HepG2 (cell line): ENCODE data around the gene M1AP.

ENCODE experiments used
- CBFB ChIP-seq: sonication (generic); formaldehyde crosslinking; IDR thresholded peaks from 2 replicates; pipeline ENCODE4 v1.4.0; 2020; ENCODE audit warnings: missing genetic modification reagents
- CBX2 ChIP-seq, 2 experiments: fragments of 200-600 bp in 1 of 2; sonication (generic); formaldehyde crosslinking in 1 of 2; IDR thresholded peaks; 2 replicates each; pipeline versions ENCODE4 v1.7.0 to v1.8.1; 2018 to 2022; ENCODE audit warnings: low read depth in 2 of 2, low read length in 1 of 2, mild to moderate bottlenecking in 1 of 2, missing genetic modification reagents in 1 of 2
- CHD2 ChIP-seq: IDR thresholded peaks from 2 replicates; pipeline ENCODE4 v1.6.1; 2011; ENCODE audit warnings: low read depth, low read length, improper control_type of control experiment
- FOSL2 ChIP-seq: sonication (generic); formaldehyde crosslinking; IDR thresholded peaks from 2 replicates; pipeline ENCODE4 v1.4.0; 2020; ENCODE audit warnings: missing genetic modification reagents
- HDAC6 ChIP-seq: fragments of 200-600 bp; sonication (generic); IDR thresholded peaks from 2 replicates; pipeline ENCODE4 v1.7.0; 2017; ENCODE audit warnings: mild to moderate bottlenecking, antibody characterized with exemption, low read length, low read depth
- KDM1A ChIP-seq: IDR thresholded peaks from 2 replicates; pipeline ENCODE4 v1.6.1; 2016; ENCODE audit warnings: missing compliant biosample characterization
- POLR2A ChIP-seq, 2 experiments: IDR thresholded peaks; 2 replicates each; pipeline ENCODE4 v1.6.1; 2011; ENCODE audit warnings: low read depth in 2 of 2, low read length in 2 of 2, mild to moderate bottlenecking in 1 of 2, moderate library complexity in 1 of 2; ENCODE audit not compliant: insufficient read depth in 1 of 2
- POLR2AphosphoS5 ChIP-seq: IDR thresholded peaks from 2 replicates; pipeline ENCODE4 v1.6.1; 2012; ENCODE audit warnings: low read depth, low read length
- SP2 ChIP-seq: sonication (generic); formaldehyde crosslinking; IDR thresholded peaks from 2 replicates; pipeline ENCODE4 v1.5.1; 2020; ENCODE audit warnings: mild to moderate bottlenecking, missing genetic modification reagents
- ZNF256 ChIP-seq: sonication (generic); formaldehyde crosslinking; conservative IDR thresholded peaks from 2 replicates; pipeline ENCODE4 v1.4.0; 2020; ENCODE audit warnings: missing genetic modification reagents
- ZSCAN22 ChIP-seq: sonication (generic); formaldehyde crosslinking; IDR thresholded peaks from 2 replicates; pipeline ENCODE4 v1.4.0; 2020; ENCODE audit warnings: mild to moderate bottlenecking, missing genetic modification reagents
- TF ChIP-seq, protein P1 (sequence below): sonication (generic); formaldehyde crosslinking; IDR thresholded peaks from 2 replicates; pipeline ENCODE4 v1.5.1; 2020; ENCODE audit warnings: mild to moderate bottlenecking, moderate library complexity, missing genetic modification reagents

DNA sequence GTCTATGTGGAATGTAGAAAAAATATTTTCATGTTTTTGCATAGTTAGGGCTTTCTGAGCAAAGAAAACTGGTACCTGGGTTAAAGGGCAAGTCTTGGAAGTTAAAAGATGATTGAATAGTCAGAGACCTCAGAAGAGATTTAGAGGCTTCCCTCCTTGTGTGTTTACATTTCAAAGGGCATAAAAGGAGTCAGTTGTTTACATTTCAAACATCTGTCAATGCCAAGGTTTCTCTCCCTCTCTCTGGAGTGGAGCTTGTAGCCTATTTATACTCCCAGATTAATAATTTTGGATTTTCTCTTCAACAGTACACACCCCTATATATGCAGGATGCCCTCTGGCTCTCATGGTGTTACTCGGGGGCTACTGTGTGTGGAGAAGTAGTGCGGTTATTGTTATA lies 8.6 kb downstream of the M1AP start:
- TF ChIP-seq CHD2 (no peak), ZNF256 (CRISPR knock-in tag) (no peak), SP2 (CRISPR knock-in tag) (no peak), CBFB (CRISPR knock-in tag) (no peak), POLR2A (IDR thresholded peaks at IDR 0.05; ENCODE audit: insufficient read depth in 1 of 2, low read depth in 2 of 2, low read length in 2 of 2) (no peak), CBX2 (IDR thresholded peaks at IDR 0.05; ENCODE audit: low read depth, low read length) (no peak), CBX2 (CRISPR knock-in tag; IDR thresholded peaks at IDR 0.05; ENCODE audit: low read depth) (no peak), FOSL2 (CRISPR knock-in tag) (no peak), KDM1A (CRISPR knock-in tag) (no peak), HDAC6 (no peak), ZSCAN22 (CRISPR knock-in tag) (no peak), POLR2AphosphoS5 (no peak)
- TF ChIP-seq, protein P1, sequence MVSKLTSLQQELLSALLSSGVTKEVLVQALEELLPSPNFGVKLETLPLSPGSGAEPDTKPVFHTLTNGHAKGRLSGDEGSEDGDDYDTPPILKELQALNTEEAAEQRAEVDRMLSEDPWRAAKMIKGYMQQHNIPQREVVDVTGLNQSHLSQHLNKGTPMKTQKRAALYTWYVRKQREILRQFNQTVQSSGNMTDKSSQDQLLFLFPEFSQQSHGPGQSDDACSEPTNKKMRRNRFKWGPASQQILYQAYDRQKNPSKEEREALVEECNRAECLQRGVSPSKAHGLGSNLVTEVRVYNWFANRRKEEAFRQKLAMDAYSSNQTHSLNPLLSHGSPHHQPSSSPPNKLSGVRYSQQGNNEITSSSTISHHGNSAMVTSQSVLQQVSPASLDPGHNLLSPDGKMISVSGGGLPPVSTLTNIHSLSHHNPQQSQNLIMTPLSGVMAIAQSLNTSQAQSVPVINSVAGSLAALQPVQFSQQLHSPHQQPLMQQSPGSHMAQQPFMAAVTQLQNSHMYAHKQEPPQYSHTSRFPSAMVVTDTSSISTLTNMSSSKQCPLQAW: no peak
